HG03575 (cell line): Measurements from ENCODE around the gene PNPLA6.
"Not testable (repeated sequence)": the region's sequence is repeated elsewhere in the genome, so short reads cannot be mapped to it uniquely, and the experiment has no call there.

Experiments used
- ATAC-seq: cut with Tn5 transposase; IDR thresholded peaks from one replicate; pipeline ENCODE4 v1.9.1; 2021; ENCODE audit not compliant: unreplicated experiment, insufficient number of reproducible peaks, low FRiP score; ENCODE audit errors: extremely low read depth

Gene PNPLA6

GRCh38 chr19:7528522-7529245 is 6.8 kb upstream of the PNPLA6 start:
- no peak for ATAC-seq

- ATAC-seq: no peak
Observed at GRCh38 chr19:7529246-7529600, 6.3 kb upstream of the PNPLA6 start.

- no peak for ATAC-seq
Observed at GRCh38 chr19:7529610-7530490, 5.7 kb upstream of the PNPLA6 start.

- no peak for ATAC-seq
Observed at GRCh38 chr19:7533281-7533885, 2.1 kb upstream of the PNPLA6 start.

- ATAC-seq: no peak
Observed at GRCh38 chr19:7533925-7534480, 1.5 kb upstream of the PNPLA6 start.

- no peak for ATAC-seq
Observed at GRCh38 chr19:7534531-7535046, 928 bp upstream of the PNPLA6 start.

- no peak for ATAC-seq
Observed at GRCh38 chr19:7535998-7536695, 630 bp downstream of the PNPLA6 start.

GRCh38 chr19:7538990-7539389 is 3.5 kb downstream of the PNPLA6 start:
- ATAC-seq: not testable (repeated sequence)

- ATAC-seq: no peak
Observed at GRCh38 chr19:7539827-7540425, 4.4 kb downstream of the PNPLA6 start.

- no peak for ATAC-seq
Observed at GRCh38 chr19:7540761-7541474, 5.4 kb downstream of the PNPLA6 start.

- no peak for ATAC-seq
Observed at GRCh38 chr19:7541475-7541824, 5.9 kb downstream of the PNPLA6 start.

GRCh38 chr19:7541828-7542443 is 6.4 kb downstream of the PNPLA6 start:
- ATAC-seq: no peak

- ATAC-seq: no peak
Observed at GRCh38 chr19:7542556-7543348, 7.2 kb downstream of the PNPLA6 start.

- ATAC-seq: no peak
Observed at GRCh38 chr19:7544626-7545025, 9.1 kb downstream of the PNPLA6 start.

GRCh38 chr19:7545300-7545699 is 9.8 kb downstream of the PNPLA6 start:
- no peak for ATAC-seq

GRCh38 chr19:7545904-7546303 is 10.4 kb downstream of the PNPLA6 start:
- no peak for ATAC-seq

GRCh38 chr19:7547159-7547558 is 11.6 kb downstream of the PNPLA6 start:
- no peak for ATAC-seq
